Left lung (tissue), 10 donors: ENCODE results near the gene RSPH1. TPM values are rescaled to one million over a fixed set of nuclear protein-coding genes. Genes with fewer than 3 reads are reported as not detected.
A peak's percentile ranks its signal among the peaks of the same experiment; 100 is the strongest.

ENCODE experiments used
- ATAC-seq: fragments of 200-7000 bp; cut with Tn5 transposase; one replicate; pipeline ENCODE4 v1.9.1; 2020; ENCODE audit warnings: moderate library complexity
- DNase-seq, 4 donors: peaks; one replicate each; pipeline ENCODE4 v3.0.0-alpha.2; 2013 to 2020
- H3K27ac ChIP-seq, 2 donors: fragments of 200-600 bp; sonication (generic) in 1 of 2; one replicate each; pipeline versions ENCODE4 v1.5.0 to v1.8.0; 2020 to 2021
- H3K27me3 ChIP-seq, 2 donors: fragments of 200-600 bp; sonication (generic) in 1 of 2; one replicate each; pipeline versions ENCODE4 v1.5.0 to v1.8.0; 2020 to 2021
- H3K36me3 ChIP-seq, 2 donors: fragments of 200-600 bp; sonication (generic) in 1 of 2; one replicate each; pipeline versions ENCODE4 v1.5.0 to v1.8.0; 2020 to 2021
- H3K4me1 ChIP-seq, 2 donors: fragments of 200-600 bp; one replicate each; pipeline ENCODE4 v1.8.0; 2021
- H3K4me3 ChIP-seq, 2 donors: fragments of 200-600 bp; sonication (generic) in 1 of 2; one replicate each; pipeline versions ENCODE4 v1.5.0 to v1.8.0; 2020 to 2021; ENCODE audit warnings: mild to moderate bottlenecking in 1 of 2
- H3K9me3 ChIP-seq, 2 donors: fragments of 200-600 bp; sonication (generic) in 1 of 2; one replicate each; pipeline versions ENCODE4 v1.5.0 to v1.8.0; 2020 to 2021
- intact Hi-C, 2 donors: fragments of 100-400 bp; cut with DNase I; formaldehyde crosslinking; loops; one replicate each; pipeline versions ENCODE4 v1.11.2 to v1.14.2; 2022
- polyA plus RNA-seq, 6 donors: library from polyadenylated mRNA; unstranded; fragments of 120-200 nt; gene quantifications; one replicate each; pipeline ENCODE4 v1.2.1, GENCODE V29; 2013; ENCODE audit not compliant: insufficient read length in 6 of 6
- total RNA-seq, 2 donors: library from RNA; stranded (reverse); fragmentation: NEBNext Ultra II Directional; extraction: Animal tissue kit (Norgen Biotek cat#: 25700); gene quantifications; one replicate each; pipeline ENCODE4 v1.2.1, GENCODE V29; 2021
- TF ChIP-seq, protein P1 (sequence below), 2 donors: fragments of 200-600 bp; sonication (generic) in 1 of 2; IDR thresholded peaks; one replicate each; pipeline versions ENCODE4 v1.5.0 to v1.8.0; 2021; ENCODE audit warnings: antibody characterized with exemption in 2 of 2
- donor health status: DM: no; HTN: yes; CAD: no.
- donor health status: DM: no; HTN: no; CAD: no.

The RSPH1 gene
- total and polyA plus RNA-seq, 8 donors = 0.73 to 27.3 (median 13.4) TPM

GRCh38 chr21:42536601-42537000 lies 40.6 kb upstream of the RSPH1 start:
- TF ChIP-seq, protein P1, sequence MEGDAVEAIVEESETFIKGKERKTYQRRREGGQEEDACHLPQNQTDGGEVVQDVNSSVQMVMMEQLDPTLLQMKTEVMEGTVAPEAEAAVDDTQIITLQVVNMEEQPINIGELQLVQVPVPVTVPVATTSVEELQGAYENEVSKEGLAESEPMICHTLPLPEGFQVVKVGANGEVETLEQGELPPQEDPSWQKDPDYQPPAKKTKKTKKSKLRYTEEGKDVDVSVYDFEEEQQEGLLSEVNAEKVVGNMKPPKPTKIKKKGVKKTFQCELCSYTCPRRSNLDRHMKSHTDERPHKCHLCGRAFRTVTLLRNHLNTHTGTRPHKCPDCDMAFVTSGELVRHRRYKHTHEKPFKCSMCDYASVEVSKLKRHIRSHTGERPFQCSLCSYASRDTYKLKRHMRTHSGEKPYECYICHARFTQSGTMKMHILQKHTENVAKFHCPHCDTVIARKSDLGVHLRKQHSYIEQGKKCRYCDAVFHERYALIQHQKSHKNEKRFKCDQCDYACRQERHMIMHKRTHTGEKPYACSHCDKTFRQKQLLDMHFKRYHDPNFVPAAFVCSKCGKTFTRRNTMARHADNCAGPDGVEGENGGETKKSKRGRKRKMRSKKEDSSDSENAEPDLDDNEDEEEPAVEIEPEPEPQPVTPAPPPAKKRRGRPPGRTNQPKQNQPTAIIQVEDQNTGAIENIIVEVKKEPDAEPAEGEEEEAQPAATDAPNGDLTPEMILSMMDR (IDR thresholded peaks at IDR 0.05) = no peak
- Histone ChIP-seq H3K27me3 (no peaks in the 10 kb centered on the region), H3K4me3 (no peak overlapping the region), H3K4me1 (peaks cover 0 to 24% of the 10 kb centered on the region in 2 donors), H3K9me3 (no peaks in the 10 kb centered on the region), H3K36me3 (peaks cover 0 to 49% of the 10 kb centered on the region in 2 donors), H3K27ac (no peak overlapping the region)
- intact Hi-C loops = no loop called here
- ATAC-seq (no peak), DNase-seq (peak in 1 of 4 donors; percentile 12)

DNA sequence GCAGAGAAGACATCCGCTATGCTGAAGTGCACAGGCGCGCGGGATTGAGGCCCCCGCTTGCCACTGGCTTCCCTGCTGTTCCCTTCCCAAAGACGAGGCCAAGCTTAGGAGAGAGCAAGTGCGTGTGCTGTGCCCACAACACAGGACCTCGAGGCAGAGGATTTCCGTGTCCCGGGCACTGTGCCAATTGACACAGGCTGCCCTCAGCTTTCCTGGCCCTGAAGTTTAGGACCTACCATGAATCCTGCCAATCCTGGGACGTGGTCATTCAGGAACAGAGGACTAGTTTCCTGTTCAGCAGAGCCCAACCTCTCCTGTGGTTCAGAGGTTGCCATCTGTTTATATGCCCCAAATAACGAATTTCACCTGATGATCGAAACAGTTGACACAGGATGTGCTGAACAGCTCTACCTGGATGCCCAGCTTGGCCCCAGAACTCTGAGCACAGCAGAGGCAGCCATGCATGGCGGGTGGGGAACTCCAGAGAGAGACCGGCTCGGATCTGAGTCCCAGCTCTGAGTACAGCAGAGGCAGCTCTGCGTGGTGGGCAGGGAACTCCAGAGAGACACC lies 39.7 kb upstream of the RSPH1 start:
- no peaks in the 10 kb centered on the region for H3K27me3 ChIP-seq
- H3K36me3 ChIP-seq = peaks cover 0 to 40% of the 10 kb centered on the region in 2 donors
- H3K9me3 ChIP-seq = no peaks in the 10 kb centered on the region
- H3K27ac ChIP-seq = no peak overlapping the region
- TF ChIP-seq, protein P1 (IDR thresholded peaks at IDR 0.05) = no peak
- no peak overlapping the region for H3K4me3 ChIP-seq
- intact Hi-C loops = no loop called here
- DNase-seq (peak in 1 of 4 donors; percentile 28), ATAC-seq (no peak)
- H3K4me1 ChIP-seq = peaks cover 0 to 31% of the 10 kb centered on the region in 2 donors

- Histone ChIP-seq H3K4me3 (no peak overlapping the region), H3K27me3 (no peaks in the 10 kb centered on the region), H3K4me1 (peaks cover 0 to 31% of the 10 kb centered on the region in 2 donors), H3K27ac (peak overlapping the region in 1 of 2 donors; percentile 24), H3K9me3 (no peaks in the 10 kb centered on the region), H3K36me3 (peaks cover 0 to 32% of the 10 kb centered on the region in 2 donors)
- peak; percentile 24 for ATAC-seq
- intact Hi-C loops = no loop called here
- peak in 1 of 4 donors; percentile 65 for DNase-seq
- TF ChIP-seq, protein P1 (IDR thresholded peaks at IDR 0.05) = no peak
Measured at GRCh38 chr21:42534421-42535378, 38.7 kb upstream of the RSPH1 start.

GRCh38 chr21:42533963-42534355 lies 37.9 kb upstream of the RSPH1 start:
- ATAC-seq = no peak
- intact Hi-C loops = no loop called here
- H3K4me3 ChIP-seq = no peak overlapping the region
- H3K27me3 ChIP-seq = no peaks in the 10 kb centered on the region
- DNase-seq = no peak
- H3K36me3 ChIP-seq = peaks cover 0 to 27% of the 10 kb centered on the region in 2 donors
- TF ChIP-seq, protein P1 (IDR thresholded peaks at IDR 0.05) = no peak
- H3K4me1 ChIP-seq = peaks cover 0 to 31% of the 10 kb centered on the region in 2 donors
- no peak overlapping the region for H3K27ac ChIP-seq
- no peaks in the 10 kb centered on the region for H3K9me3 ChIP-seq
